Panc1 (cell line): ENCODE results near the gene BARHL1. TPM values are rescaled to one million over a fixed set of nuclear protein-coding genes. Genes with fewer than 3 reads are reported as not detected.

Experiments
- ATAC-seq: fragments of 200-7000 bp; cut with Tn5 transposase; 2 replicates; pipeline ENCODE4 v1.9.1; 2020; ENCODE audit warnings: mild to moderate bottlenecking, moderate library complexity
- BruUV-seq: library from RNA; stranded (reverse); fragments of 400-500 nt; replicated peaks from 2 replicates; lab custom pipeline; 2021; lab: Mats Ljungman, UMichigan
- CTCF ChIA-PET: fragments of 300-600 bp; sonication (Branson Sonifier 250); formaldehyde crosslinking; loops from one replicate; lab custom pipeline; 2022; ENCODE audit warnings: antibody characterized with exemption; lab: Charles Lee
- POLR2A ChIA-PET: fragments of 300-600 bp; sonication (Branson Sonifier 250); formaldehyde crosslinking; loops from one replicate; lab custom pipeline; 2022; ENCODE audit warnings: antibody characterized with exemption; lab: Charles Lee
- DNase-seq: peaks from one replicate; pipeline ENCODE4 v3.0.0-alpha.2; 2010; ENCODE audit warnings: low read depth, low spot score
- H3K27ac ChIP-seq: 2 replicates; pipeline ENCODE4 v1.5.1; 2011; ENCODE audit warnings: mild to moderate bottlenecking, low read length, inconsistent platforms
- H3K27me3 ChIP-seq: fragments of 200-500 bp; sonication (Bioruptor generic); 2 replicates; pipeline ENCODE4 v1.6.0; 2014; ENCODE audit warnings: low read length, inconsistent platforms; ENCODE audit not compliant: control insufficient read depth, insufficient read depth
- H3K36me3 ChIP-seq: fragments of 200-500 bp; sonication (Bioruptor generic); 2 replicates; pipeline ENCODE4 v1.5.1; 2014; ENCODE audit warnings: inconsistent platforms, mild to moderate bottlenecking, low read length, moderate library complexity; ENCODE audit not compliant: control insufficient read depth, insufficient read depth
- H3K4me1 ChIP-seq: 2 replicates; pipeline ENCODE4 v1.5.1; 2011; ENCODE audit warnings: inconsistent platforms, mild to moderate bottlenecking, low read length, moderate library complexity; ENCODE audit not compliant: control insufficient read depth, insufficient read depth
- H3K4me3 ChIP-seq, 2 experiments: 2 replicates each; pipeline ENCODE4 v1.5.1; 2011 to 2012; ENCODE audit warnings: low read depth in 2 of 2, low read length in 2 of 2, mild to moderate bottlenecking in 2 of 2, inconsistent platforms in 1 of 2, moderate library complexity in 1 of 2
- H3K9me3 ChIP-seq: fragments of 200-500 bp; sonication (Bioruptor generic); 2 replicates; pipeline ENCODE4 v1.5.1; 2014; ENCODE audit warnings: low read depth, mild to moderate bottlenecking, inconsistent platforms, low read length, moderate library complexity; ENCODE audit not compliant: control insufficient read depth, insufficient read depth
- CTCF ChIP-seq: fragments of 450-650 bp; IDR thresholded peaks from 2 replicates; pipeline ENCODE4 v1.5.1; 2017; ENCODE audit warnings: mild to moderate bottlenecking
- POLR2AphosphoS5 ChIP-seq: IDR thresholded peaks from 2 replicates; pipeline ENCODE4 v1.6.1; 2012; ENCODE audit warnings: mild to moderate bottlenecking, low read depth, low read length, moderate library complexity
- REST ChIP-seq, 2 experiments: IDR thresholded peaks; 2 replicates each; pipeline ENCODE4 v1.6.1; 2011 to 2012; ENCODE audit warnings: low read depth in 2 of 2, control low read depth in 1 of 2, low read length in 1 of 2, mild to moderate bottlenecking in 1 of 2, moderate library complexity in 1 of 2; ENCODE audit not compliant: insufficient read depth in 1 of 2
- SIN3A ChIP-seq: IDR thresholded peaks from 2 replicates; pipeline ENCODE4 v1.6.1; 2012; ENCODE audit warnings: low read depth, mild to moderate bottlenecking, low read length, moderate library complexity, borderline replicate concordance; ENCODE audit not compliant: insufficient read depth
- TCF7L2 ChIP-seq: IDR thresholded peaks from 2 replicates; pipeline ENCODE4 v1.6.1; 2011; ENCODE audit warnings: mild to moderate bottlenecking, low read depth, low read length, inconsistent platforms
- in situ Hi-C: cut with HindIII; loops from 2 replicates; pipeline ENCODE4 v1.10.0; 2016; ENCODE audit warnings: low sequenced_read_pairs, low pct_unique_long_range_greater_than_20kb
- intact Hi-C: fragments of 100-400 bp; cut with micrococcal nuclease; formaldehyde crosslinking; loops from one replicate; pipeline ENCODE4 v1.10.0; 2022; ENCODE audit not compliant: unreplicated experiment
- total RNA-seq: library from RNA; stranded (reverse); gene quantifications from one replicate; pipeline ENCODE4 v1.2.1, GENCODE V29; 2021; ENCODE audit not compliant: unreplicated experiment

Gene BARHL1
- total RNA-seq, 1 experiment from 2014 or later = not detected

- DNase-seq (peak; percentile 48), ATAC-seq (no peak)
- H3K27me3 ChIP-seq = no peaks in the 10 kb centered on the region
- no peak overlapping the region for H3K27ac ChIP-seq
- intact Hi-C loops (no loop called here), in situ Hi-C loops (no loop called here)
- H3K4me3 ChIP-seq = no peak overlapping the region
- no TSS peak for BruUV-seq
- TF ChIP-seq TCF7L2 = no peak
- TF ChIP-seq CTCF = no peak
- no peak for TF ChIP-seq POLR2AphosphoS5
- no peak for TF ChIP-seq REST (IDR thresholded peaks at IDR 0.05; ENCODE audit: insufficient read depth in 1 of 2, low read depth in 2 of 2, low read length in 1 of 2)
- no peak for TF ChIP-seq SIN3A
- no peaks in the 10 kb centered on the region for H3K36me3 ChIP-seq
- no peaks in the 10 kb centered on the region for H3K9me3 ChIP-seq
- POLR2A ChIA-PET = no interaction called here
- CTCF ChIA-PET = interaction anchor here (0.6 kb wide), 1 partner anchor 263 kb away, joined by 3 read pairs; no protein-coding TSS in a partner anchor
- H3K4me1 ChIP-seq = no peaks in the 10 kb centered on the region
Observed at GRCh38 chr9:132548751-132549640, 33.4 kb upstream of the BARHL1 start.

GRCh38 chr9:132551556-132551955 is 30.9 kb upstream of the BARHL1 start:
- Histone ChIP-seq H3K4me1 (no peaks in the 10 kb centered on the region), H3K27me3 (no peaks in the 10 kb centered on the region), H3K4me3 (no peak overlapping the region), H3K9me3 (no peaks in the 10 kb centered on the region), H3K27ac (no peak overlapping the region), H3K36me3 (no peaks in the 10 kb centered on the region)
- ChIA-PET POLR2A (no interaction called here), CTCF (no interaction called here)
- DNase-seq = no peak
- no peak for TF ChIP-seq SIN3A
- BruUV-seq = no TSS peak
- intact Hi-C loops = no loop called here
- in situ Hi-C loops = no loop called here
- ATAC-seq = no peak

- no peaks in the 10 kb centered on the region for H3K27me3 ChIP-seq
- intact Hi-C loops = no loop called here
- POLR2A ChIA-PET = no interaction called here
Observed at GRCh38 chr9:132552041-132552440, 30.4 kb upstream of the BARHL1 start.

More at GRCh38 chr9:132552041-132552440, 30.4 kb upstream of the BARHL1 start:
- no peak for TF ChIP-seq SIN3A
- TF ChIP-seq POLR2AphosphoS5 = no peak
- TF ChIP-seq CTCF = no peak
- no peak for TF ChIP-seq REST (IDR thresholded peaks at IDR 0.05; ENCODE audit: insufficient read depth in 1 of 2, low read depth in 2 of 2, low read length in 1 of 2)
- TF ChIP-seq TCF7L2 = no peak
- no peaks in the 10 kb centered on the region for H3K9me3 ChIP-seq
- no peak for DNase-seq
- CTCF ChIA-PET = no interaction called here
- no TSS peak for BruUV-seq
- no peaks in the 10 kb centered on the region for H3K4me1 ChIP-seq
- no peak overlapping the region for H3K4me3 ChIP-seq
- H3K36me3 ChIP-seq = no peaks in the 10 kb centered on the region
- in situ Hi-C loops = no loop called here
- no peak overlapping the region for H3K27ac ChIP-seq
- ATAC-seq = no peak
